GM12878 (cell line): ENCODE measurements around the gene RAB11A.

ENCODE experiments used
- CEBPB ChIP-seq, 2 experiments: fragments of 150-350 bp in 1 of 2; IDR thresholded peaks; 2 replicates each; pipeline ENCODE4 v1.6.1; 2012 to 2014; ENCODE audit warnings: low read depth in 2 of 2, low read length in 2 of 2, borderline replicate concordance in 1 of 2, inconsistent platforms in 1 of 2
- CTCF ChIP-seq, 3 experiments: IDR thresholded peaks in 2 of 3; conservative IDR thresholded peaks in 1 of 3; 2 replicates each; pipeline ENCODE4 v1.5.1; 2011; ENCODE audit warnings: low read depth in 3 of 3, low read length in 3 of 3, mild to moderate bottlenecking in 3 of 3, control low read depth in 2 of 3, moderate library complexity in 2 of 3, inconsistent platforms in 1 of 3, mixed read lengths in 1 of 3; ENCODE audit not compliant: control insufficient read depth in 2 of 3, insufficient read depth in 1 of 3; ENCODE audit errors: extremely low read depth in 1 of 3
- KDM1A ChIP-seq: fragments of 200-600 bp; sonication (generic); IDR thresholded peaks from 2 replicates; pipeline ENCODE4 v1.6.1; 2016; ENCODE audit warnings: borderline replicate concordance
- MYC ChIP-seq: IDR thresholded peaks from 2 replicates; pipeline ENCODE4 v1.6.1; 2011; ENCODE audit warnings: mild to moderate bottlenecking, low read length, moderate library complexity, inconsistent platforms; ENCODE audit not compliant: insufficient read depth, insufficient replicate concordance, insufficient read length, severe bottlenecking
- NBN ChIP-seq: fragments of 450-650 bp; IDR thresholded peaks from 2 replicates; pipeline ENCODE4 v1.6.1; 2016
- POLR2AphosphoS2 ChIP-seq: IDR thresholded peaks from 2 replicates; pipeline ENCODE4 v1.6.1; 2011; ENCODE audit warnings: low read depth, mild to moderate bottlenecking, low read length, improper control_type of control experiment, moderate library complexity
- POLR2AphosphoS5 ChIP-seq: IDR thresholded peaks from 2 replicates; pipeline ENCODE4 v1.6.1; 2011; ENCODE audit warnings: mild to moderate bottlenecking, low read length, inconsistent platforms

- TF ChIP-seq CTCF (IDR thresholded peaks at IDR 0.05 in 2 of 3, conservative IDR thresholded peaks at IDR 0.05 in 1 of 3; ENCODE audit: control insufficient read depth in 2 of 3, extremely low read depth in 1 of 3, insufficient read depth in 1 of 3, low read depth in 3 of 3, low read length in 3 of 3) (no peak), NBN (no peak), POLR2AphosphoS2 (no peak), MYC (no peak), CEBPB (IDR thresholded peaks at IDR 0.05; ENCODE audit: borderline replicate concordance in 1 of 2, low read depth in 2 of 2, low read length in 2 of 2) (no peak), KDM1A (no peak), POLR2AphosphoS5 (no peak)
These were observed 41.0 kb downstream of the RAB11A start for GRCh38 chr15:65910341-65910740.
